BJ (cell line): Measurements from ENCODE around the gene ACAT2. TPM values are rescaled to one million over a fixed set of nuclear protein-coding genes. Genes with fewer than 3 reads are reported as not detected.
"Not testable (repeated sequence)": the region's sequence is repeated elsewhere in the genome, so short reads cannot be mapped to it uniquely, and the experiment has no call there.

Source experiments
- CTCF ChIA-PET: fragments of 350-600 bp; formaldehyde crosslinking; extraction: SDS; loops from one replicate; lab custom pipeline; 2021; ENCODE audit warnings: antibody characterized with exemption, inconsistent platforms; lab: Yijun Ruan, JAX
- POLR2A ChIA-PET: fragments of 300-600 bp; sonication (Branson Sonifier 250); formaldehyde crosslinking; extraction: SDS; loops from one replicate; lab custom pipeline; 2021; ENCODE audit warnings: antibody characterized with exemption; lab: Charles Lee
- DNase-seq: peaks from one replicate; pipeline ENCODE4 v3.0.0-alpha.2; 2011; ENCODE audit warnings: low read depth
- H3K27me3 ChIP-seq: 2 replicates; pipeline ENCODE4 v1.6.0; 2011; ENCODE audit warnings: low read length; ENCODE audit not compliant: control insufficient read depth, insufficient read depth
- H3K36me3 ChIP-seq: 2 replicates; pipeline ENCODE4 v1.5.1; 2011; ENCODE audit warnings: low read length; ENCODE audit not compliant: control insufficient read depth, insufficient read depth
- H3K4me3 ChIP-seq: 2 replicates; pipeline ENCODE4 v1.5.1; 2011; ENCODE audit warnings: low read depth, mild to moderate bottlenecking, control low read depth, low read length
- polyA plus RNA-seq: library from polyadenylated mRNA; depleted of rRNA; stranded (reverse); fragments of >200 nt; gene quantifications from 2 replicates; pipeline ENCODE4 v1.2.3, GENCODE V29; 2011
- TF ChIP-seq, protein P1 (sequence below): IDR thresholded peaks from 2 replicates; pipeline ENCODE4 v1.5.1; 2011; ENCODE audit warnings: low read depth, mild to moderate bottlenecking, control low read depth, inconsistent platforms, low read length, moderate library complexity; ENCODE audit not compliant: insufficient read depth

Gene ACAT2
- polyA plus RNA-seq, 1 experiment: 12.5 TPM

DNA sequence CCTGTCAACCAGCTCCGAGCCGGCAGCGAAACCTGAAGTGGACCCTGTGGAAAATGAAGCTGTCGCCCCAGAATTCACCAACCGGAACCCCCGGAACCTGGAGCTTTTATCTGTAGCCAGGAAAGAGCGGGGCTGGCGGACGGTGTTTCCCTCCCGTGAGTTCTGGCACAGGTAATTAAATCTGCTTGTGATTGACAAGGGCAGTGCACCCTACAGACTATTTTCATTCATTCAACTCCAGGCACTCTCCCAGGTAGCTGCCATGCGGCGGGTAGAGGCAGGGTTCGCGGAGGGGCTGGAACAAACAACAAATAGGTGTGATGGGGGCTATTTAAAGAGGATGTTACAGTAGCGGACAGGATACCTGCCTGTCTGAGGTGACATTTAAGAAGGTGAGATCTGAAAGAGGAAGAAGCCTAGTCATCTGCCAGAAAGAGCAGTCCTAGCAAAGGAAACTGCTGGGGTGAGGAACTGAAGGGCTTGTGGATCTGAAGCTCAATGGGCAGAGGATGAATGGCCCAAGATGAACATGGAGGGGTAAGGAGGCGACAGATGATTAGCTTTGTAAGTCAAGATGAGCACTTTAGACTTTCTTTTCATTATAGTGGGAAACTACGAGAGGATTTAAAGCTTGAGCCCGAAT is 29.2 kb downstream of the ACAT2 start:
- DNase-seq: no peak
- Histone ChIP-seq H3K36me3 (peaks cover 6% of the 10 kb centered on the region), H3K27me3 (no peaks in the 10 kb centered on the region), H3K4me3 (peak overlapping the region; percentile 85)
- ChIA-PET POLR2A (interaction anchor here (0.6 kb wide), 1 partner anchor 111 kb away, joined by 4 read pairs; no protein-coding TSS in a partner anchor), CTCF (interaction anchor here (0.8 to 5.5 kb wide), 7 partner anchors 30 to 150 kb away, joined by 3 to 33 read pairs (median 3); no protein-coding TSS in a partner anchor)
- TF ChIP-seq, protein P1, sequence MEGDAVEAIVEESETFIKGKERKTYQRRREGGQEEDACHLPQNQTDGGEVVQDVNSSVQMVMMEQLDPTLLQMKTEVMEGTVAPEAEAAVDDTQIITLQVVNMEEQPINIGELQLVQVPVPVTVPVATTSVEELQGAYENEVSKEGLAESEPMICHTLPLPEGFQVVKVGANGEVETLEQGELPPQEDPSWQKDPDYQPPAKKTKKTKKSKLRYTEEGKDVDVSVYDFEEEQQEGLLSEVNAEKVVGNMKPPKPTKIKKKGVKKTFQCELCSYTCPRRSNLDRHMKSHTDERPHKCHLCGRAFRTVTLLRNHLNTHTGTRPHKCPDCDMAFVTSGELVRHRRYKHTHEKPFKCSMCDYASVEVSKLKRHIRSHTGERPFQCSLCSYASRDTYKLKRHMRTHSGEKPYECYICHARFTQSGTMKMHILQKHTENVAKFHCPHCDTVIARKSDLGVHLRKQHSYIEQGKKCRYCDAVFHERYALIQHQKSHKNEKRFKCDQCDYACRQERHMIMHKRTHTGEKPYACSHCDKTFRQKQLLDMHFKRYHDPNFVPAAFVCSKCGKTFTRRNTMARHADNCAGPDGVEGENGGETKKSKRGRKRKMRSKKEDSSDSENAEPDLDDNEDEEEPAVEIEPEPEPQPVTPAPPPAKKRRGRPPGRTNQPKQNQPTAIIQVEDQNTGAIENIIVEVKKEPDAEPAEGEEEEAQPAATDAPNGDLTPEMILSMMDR: no peak

DNA sequence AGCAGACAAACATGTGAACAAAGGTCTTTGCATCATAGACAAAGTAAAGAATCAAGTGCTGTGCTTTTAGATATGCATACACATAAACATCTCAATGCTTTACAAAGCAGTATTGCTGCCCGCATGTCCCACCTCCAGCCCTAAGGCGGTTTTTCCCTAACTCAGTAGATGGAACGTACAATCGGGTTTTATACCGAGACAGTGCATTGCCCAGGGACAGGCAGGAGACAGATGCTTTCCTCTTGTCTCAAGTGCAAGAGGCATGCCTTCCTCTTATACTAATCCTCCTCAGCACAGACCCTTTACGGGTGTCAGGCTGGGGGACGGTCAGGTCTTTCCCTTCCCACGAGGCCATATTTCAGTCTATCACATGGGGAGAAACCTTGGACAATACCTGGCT is 33.1 kb downstream of the ACAT2 start:
- CTCF ChIA-PET, POLR2A ChIA-PET, H3K4me3 ChIP-seq, H3K36me3 ChIP-seq, H3K27me3 ChIP-seq, DNase-seq: not testable (repeated sequence)

DNA sequence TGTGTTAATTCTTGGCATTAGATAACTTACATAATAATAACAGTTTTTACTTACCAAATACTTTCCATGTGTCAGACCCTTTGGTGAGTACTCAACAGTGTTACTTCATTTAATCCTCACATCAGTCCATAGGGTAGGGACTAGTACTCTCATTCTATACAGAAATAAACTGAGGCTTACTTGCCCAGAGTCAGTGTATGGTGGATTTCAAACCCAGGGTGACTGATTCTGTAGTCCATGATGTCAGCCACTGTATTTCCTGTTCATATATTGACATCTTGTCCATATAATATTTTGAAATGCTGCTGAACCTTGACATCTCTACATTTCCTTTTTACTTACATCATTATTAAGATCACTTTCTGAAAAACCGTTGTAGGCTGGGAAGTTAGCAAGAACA is 35.7 kb downstream of the ACAT2 start:
- TF ChIP-seq, protein P1: no peak
- no peak overlapping the region for H3K4me3 ChIP-seq
- ChIA-PET POLR2A (no interaction called here), CTCF (no interaction called here)
- H3K27me3 ChIP-seq: no peaks in the 10 kb centered on the region
- DNase-seq: no peak
- H3K36me3 ChIP-seq: peaks cover 10% of the 10 kb centered on the region; the same call in 1 of the 2 replicates

DNA sequence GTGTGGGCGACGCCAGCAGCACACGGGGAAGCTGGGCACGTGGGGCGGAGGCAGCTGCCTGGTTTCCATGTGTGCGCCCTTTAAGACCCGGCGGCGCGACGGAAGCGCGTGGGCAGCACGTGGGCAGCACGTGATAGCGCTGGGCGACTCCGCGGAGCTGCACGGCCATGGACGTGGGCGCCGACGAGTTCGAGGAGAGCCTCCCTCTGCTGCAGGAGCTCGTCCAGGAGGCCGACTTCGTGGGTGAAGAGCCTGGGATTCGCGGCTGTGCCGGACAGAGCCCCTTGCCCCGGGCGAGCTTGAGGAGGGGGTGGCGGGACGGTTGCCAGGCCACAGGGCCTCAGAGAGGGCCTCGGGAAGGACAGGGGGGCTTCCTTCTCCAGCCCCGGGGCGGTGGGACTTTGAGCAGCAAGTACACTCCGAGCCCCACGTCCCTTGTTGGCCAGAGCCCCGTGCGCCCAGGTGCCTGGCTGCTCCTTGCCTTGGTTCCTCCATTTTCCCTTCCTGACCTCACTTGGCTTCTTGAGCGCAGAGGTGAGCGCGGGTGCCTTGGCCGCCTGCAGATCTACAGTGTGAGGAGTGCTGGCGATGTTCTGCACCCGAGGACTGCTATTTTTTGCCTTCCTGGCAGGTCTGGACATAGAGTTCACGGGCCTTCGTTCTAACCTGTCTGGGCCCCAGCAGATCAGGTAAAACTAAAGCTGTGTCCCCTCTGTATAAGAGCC is 38.5 kb downstream of the ACAT2 start, which contains the start of gene PNLDC1:
TSS of gene PNLDC1 (plus strand) at position 136 of the 725 bp plus-strand sequence. CDS start at position 168, 32 bp downstream.
- Histone ChIP-seq H3K27me3 (no peaks in the 10 kb centered on the region), H3K36me3 (peaks cover 7% of the 10 kb centered on the region; the same call in 1 of the 2 replicates), H3K4me3 (no peak within 1 kb of the TSS)
- DNase-seq: no peak
- TF ChIP-seq, protein P1: no peak
- ChIA-PET CTCF (no interaction called here), POLR2A (no interaction called here)

DNA sequence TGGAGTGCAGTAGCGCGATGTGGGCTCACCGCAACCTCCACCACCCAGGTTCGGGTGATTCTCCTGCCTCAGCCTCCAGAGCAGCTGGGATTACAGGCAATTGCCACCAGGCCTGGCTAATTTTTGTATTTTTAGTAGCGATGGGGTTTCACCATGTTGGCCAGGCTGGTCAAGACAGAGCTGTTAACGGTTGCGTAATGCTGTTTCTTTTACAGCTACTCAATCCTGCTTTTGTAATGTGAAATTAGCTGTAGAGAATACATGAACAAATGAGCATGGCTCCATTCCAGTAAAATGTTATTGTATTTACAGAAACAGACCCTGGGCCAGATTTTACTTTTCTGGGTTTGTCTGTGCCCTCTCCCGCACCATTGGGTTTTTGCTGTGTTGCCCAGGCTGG is 40.1 kb downstream of the ACAT2 start:
- H3K36me3 ChIP-seq: peaks cover 5% of the 10 kb centered on the region; the same call in 1 of the 2 replicates
- H3K27me3 ChIP-seq: no peaks in the 10 kb centered on the region
- ChIA-PET POLR2A (no interaction called here), CTCF (no interaction called here)
- no peak for DNase-seq
- TF ChIP-seq, protein P1: no peak
- H3K4me3 ChIP-seq: no peak overlapping the region
